Esophagus mucosa (tissue), 1 donor: Measurements from ENCODE around the gene DNM1L. TPM values are rescaled to one million over a fixed set of nuclear protein-coding genes. Genes with fewer than 3 reads are reported as not detected.
A peak's percentile ranks its signal among the peaks of the same experiment; 100 is the strongest.
"Not testable (repeated sequence)": the region's sequence is repeated elsewhere in the genome, so short reads cannot be mapped to it uniquely, and the experiment has no call there.

Experiments used
- ATAC-seq: fragments of 200-7000 bp; cut with Tn5 transposase; one replicate; pipeline ENCODE4 v1.9.1; 2020
- total RNA-seq: library from RNA; stranded (reverse); gene quantifications from one replicate; pipeline ENCODE4 v1.2.4, GENCODE V29; 2023
- donor health status: DM: yes; HTN: yes; CAD: no.

Gene DNM1L
- total RNA-seq, 1 donor from 2014 or later = 49.1 TPM

DNA sequence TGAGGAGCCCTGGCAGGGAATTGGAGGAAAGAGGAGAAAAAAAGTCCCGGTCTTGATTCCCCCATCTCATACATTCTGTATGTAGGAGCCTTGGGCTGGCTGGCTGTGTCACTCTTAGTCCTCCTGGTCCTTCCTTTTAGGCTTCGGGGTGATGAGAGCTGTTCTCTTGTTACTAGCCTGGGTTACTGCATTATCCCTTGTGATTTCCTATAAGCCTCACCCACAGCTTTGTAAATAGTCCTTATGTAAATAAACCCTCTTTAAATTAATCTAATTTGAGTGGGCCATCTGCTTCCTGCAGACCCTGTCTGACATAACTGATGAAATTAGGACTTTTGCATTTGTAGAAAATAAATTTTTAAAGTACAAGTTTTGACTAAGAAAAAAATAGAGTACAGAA, 19.2 kb downstream of the DNM1L start:
- no peak for ATAC-seq

- not testable (repeated sequence) for ATAC-seq
These were observed 20.3 kb downstream of the DNM1L start for GRCh38 chr12:32699437-32699836.

DNA sequence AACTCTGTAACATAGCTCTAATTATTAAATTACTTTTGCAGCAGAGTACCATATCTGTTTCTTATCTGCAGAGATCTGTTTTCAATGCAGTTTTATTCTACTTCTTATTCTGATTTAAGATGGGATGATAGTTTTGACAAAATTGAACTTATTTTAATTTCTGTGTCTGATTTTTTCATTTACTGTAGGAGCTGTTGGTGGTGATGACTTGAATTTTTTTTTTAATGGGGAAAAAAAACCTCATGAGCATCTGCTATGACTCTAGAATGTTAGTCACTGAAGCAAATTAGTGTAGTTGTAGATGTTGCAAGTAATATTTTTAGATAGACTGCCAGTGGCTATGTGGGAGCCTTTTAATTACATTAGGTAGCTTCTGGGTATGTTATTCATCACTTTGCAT, 23.4 kb downstream of the DNM1L start:
- ATAC-seq = no peak

- no peak for ATAC-seq
These were observed 23.8 kb downstream of the DNM1L start for GRCh38 chr12:32702946-32703345.

GRCh38 chr12:32705783-32706182, 26.7 kb downstream of the DNM1L start:
- ATAC-seq = no peak

GRCh38 chr12:32706335-32707024, 27.4 kb downstream of the DNM1L start:
- ATAC-seq = no peak

GRCh38 chr12:32708926-32709325, 29.8 kb downstream of the DNM1L start:
- ATAC-seq = no peak

DNA sequence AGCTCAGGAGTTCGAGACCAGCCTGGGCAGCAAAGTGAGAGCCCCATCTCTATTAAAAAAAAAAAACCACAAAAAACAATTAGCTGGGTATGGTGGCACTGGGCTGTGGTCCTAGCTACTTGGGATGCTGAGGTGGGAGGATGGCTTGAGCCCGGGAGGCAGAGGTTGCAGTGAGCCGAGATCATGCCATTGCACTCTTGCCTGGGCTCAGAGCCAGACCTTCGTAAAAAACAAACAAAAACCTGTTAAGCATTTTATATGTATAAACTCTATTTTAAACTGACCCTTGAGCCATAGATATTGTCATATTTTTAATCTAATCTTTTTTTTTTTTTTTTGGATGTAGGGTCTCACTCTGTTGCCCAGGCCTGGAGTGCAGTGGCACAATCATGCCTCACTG, 35.7 kb downstream of the DNM1L start:
- ATAC-seq = no peak

DNA sequence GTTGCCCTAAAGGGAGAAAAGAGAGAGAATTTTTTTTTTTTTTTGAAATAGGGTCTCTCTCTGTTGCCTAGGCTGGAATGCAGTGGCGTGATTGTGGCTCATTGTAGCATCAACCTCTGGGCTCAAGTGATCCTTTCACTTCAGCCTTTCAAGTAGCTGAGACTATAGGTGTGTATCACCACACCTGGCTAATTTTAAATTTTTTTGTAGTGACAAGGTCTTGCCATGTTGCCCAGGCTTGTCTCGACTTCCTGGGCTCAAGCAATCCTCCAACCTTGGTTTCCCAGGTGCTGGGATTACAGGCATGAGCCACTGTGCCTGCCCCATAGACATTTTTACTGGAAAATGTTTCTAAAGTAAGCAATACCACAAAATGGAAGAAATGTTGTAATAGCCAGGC, 39.8 kb downstream of the DNM1L start:
- ATAC-seq = peak; percentile 96

DNA sequence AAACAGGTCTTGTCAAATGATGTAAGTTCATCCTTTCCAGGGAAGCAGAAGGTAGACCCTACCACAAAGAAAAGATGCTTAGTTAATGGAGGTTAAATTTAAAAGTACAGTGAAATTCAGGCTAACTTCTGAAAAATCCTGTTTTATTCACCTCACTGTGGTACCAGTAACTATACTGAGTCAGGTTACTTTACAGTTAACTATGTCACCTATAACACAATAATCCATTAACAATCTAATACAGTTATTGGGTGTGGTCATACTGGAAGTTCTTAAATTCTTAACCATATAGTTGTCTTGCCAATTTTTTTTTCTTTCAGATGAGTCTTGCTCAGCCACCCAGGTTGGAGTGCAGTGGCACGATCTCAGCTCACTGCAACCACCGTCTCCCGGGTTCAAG, 46.2 kb downstream of the DNM1L start:
- peak; percentile 70 for ATAC-seq

DNA sequence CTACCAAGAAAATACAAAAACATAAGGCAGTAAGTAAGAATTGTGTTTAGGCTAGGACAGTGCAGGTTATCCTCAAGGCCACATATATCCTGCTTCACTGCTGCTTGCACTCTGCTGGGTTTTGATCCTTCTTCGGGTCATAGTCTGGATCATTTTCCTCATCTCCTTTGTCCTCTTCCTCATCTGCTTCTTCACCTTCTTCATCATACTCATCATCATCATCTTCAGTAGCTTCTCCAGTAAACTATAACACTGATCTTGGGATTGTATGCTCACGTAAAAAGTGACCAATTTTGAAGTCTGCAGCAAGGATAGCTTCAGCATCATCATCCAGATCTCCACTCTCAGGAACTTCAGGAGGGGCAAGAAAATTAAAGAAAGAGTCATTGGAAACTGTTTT, 47.2 kb downstream of the DNM1L start:
- no peak for ATAC-seq

- ATAC-seq = no peak
These were observed 48.1 kb downstream of the DNM1L start for GRCh38 chr12:32727237-32727636.

GRCh38 chr12:32734952-32735351, 55.9 kb downstream of the DNM1L start:
- ATAC-seq = no peak

GRCh38 chr12:32736445-32736844, 57.3 kb downstream of the DNM1L start:
- no peak for ATAC-seq

DNA sequence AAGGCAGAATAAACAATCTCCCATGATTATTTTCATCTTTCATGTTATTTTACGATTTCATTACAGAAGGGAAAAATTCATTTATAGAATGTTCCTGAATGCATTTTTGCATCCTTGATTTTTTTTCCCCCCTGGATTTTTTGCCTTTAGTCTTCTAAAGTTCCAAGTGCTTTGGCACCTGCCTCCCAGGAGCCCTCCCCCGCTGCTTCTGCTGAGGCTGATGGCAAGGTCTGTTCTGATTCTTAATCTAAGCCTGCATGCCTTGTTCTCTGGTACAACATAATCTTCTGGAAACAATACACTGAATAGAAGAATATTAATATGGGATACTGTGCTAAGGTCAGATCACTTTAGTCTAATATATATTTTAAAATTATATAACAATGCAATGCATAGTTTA, 58.6 kb downstream of the DNM1L start:
- ATAC-seq = no peak

DNA sequence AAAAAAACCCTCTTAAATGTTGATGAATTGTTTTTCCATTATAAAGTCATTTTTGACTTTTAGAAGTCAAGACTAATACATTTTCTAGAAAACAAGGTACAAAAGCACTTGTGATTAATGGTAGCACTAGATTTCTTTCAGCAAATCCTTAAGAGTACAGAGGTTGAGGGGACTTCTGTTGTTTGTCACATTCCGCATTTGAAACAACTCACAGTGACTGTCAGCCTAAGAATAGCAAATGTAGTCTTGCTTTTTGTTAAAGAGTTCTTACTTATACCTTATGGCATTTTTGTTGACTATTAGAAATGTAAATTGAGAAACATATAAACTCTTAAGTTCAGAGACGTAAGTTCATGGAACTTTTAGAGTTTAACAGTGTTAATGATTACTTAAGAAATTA, 60.2 kb downstream of the DNM1L start:
- no peak for ATAC-seq

DNA sequence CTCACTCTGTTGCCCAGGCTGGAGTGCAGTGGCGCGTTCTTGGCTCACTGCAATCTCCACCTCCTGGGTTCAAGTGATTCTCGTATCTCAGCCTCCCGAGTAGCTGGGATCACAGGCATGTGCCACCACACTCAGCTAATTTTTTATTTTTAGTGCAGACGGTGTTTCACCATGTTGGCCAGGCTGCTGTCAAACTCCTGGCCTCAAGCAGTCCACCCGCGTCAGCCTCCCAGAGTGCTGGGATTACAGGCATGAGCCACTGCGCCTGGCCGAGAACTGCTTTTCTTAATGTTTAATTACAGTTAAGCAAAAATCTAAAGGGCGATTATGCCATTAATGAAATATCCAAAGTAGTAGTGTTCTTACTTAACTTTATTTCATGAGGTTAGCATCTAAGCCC, 63.0 kb downstream of the DNM1L start:
- ATAC-seq = no peak

GRCh38 chr12:32743264-32743663, 64.2 kb downstream of the DNM1L start:
- ATAC-seq = no peak

DNA sequence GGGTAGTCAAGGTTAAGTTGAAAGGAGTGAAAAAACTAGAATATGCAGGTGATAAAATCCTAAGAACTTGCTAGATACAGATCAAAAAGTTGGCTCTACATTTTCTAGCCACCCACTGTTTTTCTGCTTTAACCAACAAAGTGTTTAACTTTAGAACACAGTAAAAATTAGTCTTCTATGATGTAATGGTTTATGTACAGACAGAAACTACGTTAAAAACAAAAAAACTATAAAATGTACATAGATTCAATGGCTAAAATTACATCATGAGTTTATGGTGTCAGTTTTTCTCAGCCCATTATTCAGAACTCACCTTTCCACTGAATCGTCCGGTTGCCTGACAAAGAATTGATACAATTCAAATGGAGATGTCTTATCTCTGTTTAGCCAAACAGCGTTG, 74.5 kb downstream of the DNM1L start:
- ATAC-seq = no peak

GRCh38 chr12:32754111-32754510, 75.0 kb downstream of the DNM1L start:
- ATAC-seq = no peak

GRCh38 chr12:32755051-32755653, 76.1 kb downstream of the DNM1L start:
- ATAC-seq = peak; percentile 64

GRCh38 chr12:32755654-32756475, 76.8 kb downstream of the DNM1L start, which contains the start of gene YARS2:
TSS of gene YARS2 (minus strand) at chr12:32755897. CDS start at chr12:32755874, 23 bp downstream.
- ATAC-seq = peak; percentile 97

- ATAC-seq = no peak
These were observed 77.5 kb downstream of the DNM1L start for GRCh38 chr12:32756476-32757066.
